Measurements from ENCODE around the gene RANBP3L. TPM values are rescaled to one million over a fixed set of nuclear protein-coding genes. Genes with fewer than 3 reads are reported as not detected.
"Not testable (repeated sequence)": the region's sequence is repeated elsewhere in the genome, so short reads cannot be mapped to it uniquely, and the experiment has no call there.

Gene RANBP3L
- total RNA-seq, 1 donor: 0.10 TPM

GRCh38 chr5:36215910-36216309 is 85.8 kb downstream of the RANBP3L start:
- no peaks in the 10 kb centered on the region for H3K27me3 ChIP-seq (ENCODE audit: insufficient read depth, low read length)
- no peaks in the 10 kb centered on the region for H3K4me1 ChIP-seq (ENCODE audit: insufficient read depth, low read length)

GRCh38 chr5:36214436-36214835 is 87.3 kb downstream of the RANBP3L start:
- Histone ChIP-seq H3K4me3 (ENCODE audit: low read length) (no peak overlapping the region), H3K27me3 (ENCODE audit: insufficient read depth, low read length) (no peaks in the 10 kb centered on the region), H3K4me1 (ENCODE audit: insufficient read depth, low read length) (no peaks in the 10 kb centered on the region), H3K9me3 (ENCODE audit: low read depth, low read length) (no peaks in the 10 kb centered on the region)

More at GRCh38 chr5:36215910-36216309, 85.8 kb downstream of the RANBP3L start:
- no peak overlapping the region for H3K4me3 ChIP-seq (ENCODE audit: low read length)
- H3K9me3 ChIP-seq (ENCODE audit: low read depth, low read length): no peaks in the 10 kb centered on the region

GRCh38 chr5:36209664-36210063 is 92.0 kb downstream of the RANBP3L start:
- Histone ChIP-seq H3K4me1 (ENCODE audit: insufficient read depth, low read length) (no peaks in the 10 kb centered on the region), H3K4me3 (ENCODE audit: low read length) (no peak overlapping the region), H3K9me3 (ENCODE audit: low read depth, low read length) (no peaks in the 10 kb centered on the region), H3K27me3 (ENCODE audit: insufficient read depth, low read length) (no peaks in the 10 kb centered on the region)

- no peak overlapping the region for H3K4me3 ChIP-seq (ENCODE audit: low read length)
- H3K4me1 ChIP-seq (ENCODE audit: insufficient read depth, low read length): no peaks in the 10 kb centered on the region
- H3K9me3 ChIP-seq (ENCODE audit: low read depth, low read length): no peaks in the 10 kb centered on the region
- H3K27me3 ChIP-seq (ENCODE audit: insufficient read depth, low read length): no peaks in the 10 kb centered on the region
These were observed 92.9 kb downstream of the RANBP3L start for GRCh38 chr5:36208786-36209185.

GRCh38 chr5:36206913-36207312 is 94.8 kb downstream of the RANBP3L start:
- Histone ChIP-seq H3K9me3 (ENCODE audit: low read depth, low read length) (no peaks in the 10 kb centered on the region), H3K4me3 (ENCODE audit: low read length) (no peak overlapping the region), H3K4me1 (ENCODE audit: insufficient read depth, low read length) (no peaks in the 10 kb centered on the region), H3K27me3 (ENCODE audit: insufficient read depth, low read length) (no peaks in the 10 kb centered on the region)

GRCh38 chr5:36205329-36205728 is 96.4 kb downstream of the RANBP3L start:
- Histone ChIP-seq H3K9me3 (ENCODE audit: low read depth, low read length) (no peaks in the 10 kb centered on the region), H3K4me1 (ENCODE audit: insufficient read depth, low read length) (no peaks in the 10 kb centered on the region), H3K27me3 (ENCODE audit: insufficient read depth, low read length) (no peaks in the 10 kb centered on the region), H3K4me3 (ENCODE audit: low read length) (no peak overlapping the region)

- Histone ChIP-seq H3K4me3 (ENCODE audit: low read length) (no peak overlapping the region), H3K4me1 (ENCODE audit: insufficient read depth, low read length) (no peaks in the 10 kb centered on the region), H3K27me3 (ENCODE audit: insufficient read depth, low read length) (no peaks in the 10 kb centered on the region), H3K9me3 (ENCODE audit: low read depth, low read length) (no peaks in the 10 kb centered on the region)
These were observed 99.2 kb downstream of the RANBP3L start for GRCh38 chr5:36202521-36202961.

- no peaks in the 10 kb centered on the region for H3K9me3 ChIP-seq (ENCODE audit: low read depth, low read length)
These were observed 101.2 kb downstream of the RANBP3L start for GRCh38 chr5:36200513-36200912.

GRCh38 chr5:36199620-36200019 is 102.1 kb downstream of the RANBP3L start:
- no peaks in the 10 kb centered on the region for H3K27me3 ChIP-seq (ENCODE audit: insufficient read depth, low read length)
- H3K9me3 ChIP-seq (ENCODE audit: low read depth, low read length): no peaks in the 10 kb centered on the region
- no peak overlapping the region for H3K4me3 ChIP-seq (ENCODE audit: low read length)
- no peaks in the 10 kb centered on the region for H3K4me1 ChIP-seq (ENCODE audit: insufficient read depth, low read length)

More at GRCh38 chr5:36200513-36200912, 101.2 kb downstream of the RANBP3L start:
- no peaks in the 10 kb centered on the region for H3K4me1 ChIP-seq (ENCODE audit: insufficient read depth, low read length)
- no peaks in the 10 kb centered on the region for H3K27me3 ChIP-seq (ENCODE audit: insufficient read depth, low read length)
- no peak overlapping the region for H3K4me3 ChIP-seq (ENCODE audit: low read length)

GRCh38 chr5:36198783-36199182 is 102.9 kb downstream of the RANBP3L start:
- not testable (repeated sequence) for H3K4me1 ChIP-seq (ENCODE audit: insufficient read depth, low read length); H3K4me3 ChIP-seq (ENCODE audit: low read length); H3K9me3 ChIP-seq (ENCODE audit: low read depth, low read length); H3K27me3 ChIP-seq (ENCODE audit: insufficient read depth, low read length)

Other genes starting within 250 kb of the RANBP3L start
- not detected for gene UGT3A2, start 235.0 kb downstream of the RANBP3L start, total RNA-seq
- gene LMBRD2, start 150.0 kb downstream of the RANBP3L start, total RNA-seq: 4.1 TPM
- 7.6 TPM for gene SKP2, start 149.8 kb downstream of the RANBP3L start, total RNA-seq
- gene NADK2, start 60.0 kb downstream of the RANBP3L start, total RNA-seq: 10.4 TPM